Transverse colon (tissue), 4 donors: ENCODE results near the gene TSR3. TPM values are rescaled to one million over a fixed set of nuclear protein-coding genes. Genes with fewer than 3 reads are reported as not detected.

Source experiments
- DNase-seq: peaks from one replicate; pipeline ENCODE4 v3.0.0-alpha.2; 2019
- H3K27ac ChIP-seq, 4 donors: fragments of 200-600 bp; sonication (generic); 2 replicates each; pipeline ENCODE4 v1.5.1; 2016 to 2018; ENCODE audit warnings: inconsistent platforms in 4 of 4
- H3K27me3 ChIP-seq: fragments of 200-600 bp; sonication (generic); 2 replicates; pipeline ENCODE4 v1.5.1; 2017; ENCODE audit warnings: inconsistent platforms
- H3K36me3 ChIP-seq, 4 donors: fragments of 200-600 bp; sonication (generic); 2 replicates each; pipeline ENCODE4 v1.5.1; 2017 to 2019; ENCODE audit warnings: inconsistent platforms in 4 of 4
- H3K4me1 ChIP-seq, 4 donors: fragments of 200-600 bp; sonication (generic); 2 replicates each; pipeline ENCODE4 v1.5.1; 2017 to 2020; ENCODE audit warnings: inconsistent platforms in 4 of 4
- H3K4me3 ChIP-seq, 4 donors: fragments of 200-600 bp; sonication (generic); 1 replicate in 1 of 4; 2 replicates in 3 of 4; pipeline versions ENCODE4 v1.5.1 to v1.6.1; 2017 to 2019; ENCODE audit warnings: inconsistent platforms in 4 of 4
- H3K9me3 ChIP-seq, 2 donors: fragments of 200-600 bp; sonication (generic); 2 replicates each; pipeline ENCODE4 v1.5.1; 2017 to 2019; ENCODE audit warnings: inconsistent platforms in 2 of 2
- CTCF ChIP-seq, 5 experiments: fragments of 200-600 bp in 3 of 5; fragments of 450-650 bp in 2 of 5; sonication (generic) in 3 of 5; IDR thresholded peaks; 1 replicate in 2 of 5; 2 replicates in 3 of 5; pipeline ENCODE4 v1.5.1; 2016 to 2017; ENCODE audit warnings: antibody characterized with exemption in 5 of 5, inconsistent platforms in 3 of 5, mild to moderate bottlenecking in 2 of 5, moderate library complexity in 1 of 5
- EP300 ChIP-seq: sonication (generic); formaldehyde crosslinking; IDR thresholded peaks from one replicate; pipeline ENCODE4 v1.6.1; 2017; ENCODE audit warnings: antibody characterized with exemption, low read depth
- POLR2A ChIP-seq: fragments of 450-650 bp; IDR thresholded peaks from one replicate; pipeline ENCODE4 v1.6.1; 2016; ENCODE audit warnings: antibody characterized with exemption, mild to moderate bottlenecking, moderate library complexity
- POLR2AphosphoS5 ChIP-seq, 3 donors: sonication (generic); formaldehyde crosslinking; IDR thresholded peaks; one replicate each; pipeline ENCODE4 v1.6.1; 2016; ENCODE audit warnings: antibody characterized with exemption in 3 of 3
- WGBS, 2 donors: methylation state at CpG; one replicate each; pipeline ENCODE4 v1.1.5; 2018; ENCODE audit warnings: low coverage in 1 of 2; 5-methylcytosine and 5-hydroxymethylcytosine counted together
- in situ Hi-C, 4 donors: fragments of 200-750 bp; cut with MboI; loops; one replicate each; pipeline versions ENCODE4 v1.15.0 to v1.15.1; 2017; ENCODE audit warnings: low sequenced_read_pairs in 3 of 4, low pct_ligation_motif_present in 1 of 4, low pct_unique_long_range_greater_than_20kb in 1 of 4
- intact Hi-C: fragments of 100-400 bp; cut with DNase I; formaldehyde crosslinking; loops from one replicate; pipeline ENCODE4 v1.15.1; 2023; ENCODE audit warnings: low total_unique reads
- total RNA-seq, 4 donors: library from RNA; depleted of rRNA; stranded (reverse); fragments of >200 nt; gene quantifications; one replicate each; pipeline ENCODE4 v1.1.0, GENCODE V29; 2016

The TSR3 gene
- total RNA-seq, 4 donors from 2014 or later = 56.4 to 135 (median 75.3) TPM

- DNase-seq = no peak
- in situ Hi-C loops (no loop called here), intact Hi-C loops (no loop called here)
- Histone ChIP-seq H3K27me3 (no peaks in the 10 kb centered on the region), H3K36me3 (peaks cover 0 to 19% (median 6%) of the 10 kb centered on the region in 4 donors), H3K27ac (no peak overlapping the region), H3K4me3 (no peak overlapping the region), H3K9me3 (no peaks in the 10 kb centered on the region), H3K4me1 (peaks cover 0 to under 1% (median under 1%) of the 10 kb centered on the region in 4 donors)
- TF ChIP-seq CTCF (IDR thresholded peaks at IDR 0.05) (no peak), POLR2A (no peak), EP300 (no peak), POLR2AphosphoS5 (IDR thresholded peaks at IDR 0.05) (no peak)
- WGBS, 2 donors = 98% methylated on average over 39 of the region's 39 CpGs; no CpG with 5 or more reads in 1 of the 2 donors
Measured at GRCh38 chr16:1385232-1385631, 33.6 kb upstream of the TSR3 start.

- WGBS, 2 donors = 93% methylated on average over 3 of the region's 18 CpGs; no CpG with 5 or more reads in 1 of the 2 donors
- H3K27me3 ChIP-seq = no peaks in the 10 kb centered on the region
- H3K4me1 ChIP-seq = peaks cover 8 to 16% (median 11%) of the 10 kb centered on the region in 4 donors
- H3K9me3 ChIP-seq = no peaks in the 10 kb centered on the region
- peaks cover 0 to 14% (median 2%) of the 10 kb centered on the region in 4 donors for H3K36me3 ChIP-seq
- no peak for DNase-seq
- no peak overlapping the region for H3K4me3 ChIP-seq
- no peak overlapping the region for H3K27ac ChIP-seq
- in situ Hi-C loops (no loop called here), intact Hi-C loops (no loop called here)
- TF ChIP-seq POLR2AphosphoS5 (IDR thresholded peaks at IDR 0.05) (no peak), CTCF (IDR thresholded peaks at IDR 0.05) (no peak), EP300 (no peak), POLR2A (no peak)
Measured at GRCh38 chr16:1383556-1383955, 31.9 kb upstream of the TSR3 start.

- Histone ChIP-seq H3K27me3 (no peaks in the 10 kb centered on the region), H3K27ac (no peak overlapping the region), H3K9me3 (no peaks in the 10 kb centered on the region), H3K4me3 (no peak overlapping the region), H3K4me1 (peaks cover 10 to 19% (median 15%) of the 10 kb centered on the region in 4 donors), H3K36me3 (peaks cover 0 to 14% (median 2%) of the 10 kb centered on the region in 4 donors)
- intact Hi-C loops (no loop called here), in situ Hi-C loops (no loop called here)
- no peak for DNase-seq
- WGBS, 2 donors = 83% methylated on average over 9 of the region's 9 CpGs; no CpG with 5 or more reads in 1 of the 2 donors
- TF ChIP-seq CTCF (IDR thresholded peaks at IDR 0.05) (no peak), POLR2AphosphoS5 (IDR thresholded peaks at IDR 0.05) (no peak), EP300 (no peak), POLR2A (no peak)
Measured at GRCh38 chr16:1381612-1382406, 30.1 kb upstream of the TSR3 start.

GRCh38 chr16:1380195-1380594 lies 28.5 kb upstream of the TSR3 start:
- no peak for TF ChIP-seq CTCF (IDR thresholded peaks at IDR 0.05)
- no peak for TF ChIP-seq POLR2AphosphoS5 (IDR thresholded peaks at IDR 0.05)
- TF ChIP-seq EP300 = no peak
- TF ChIP-seq POLR2A = no peak
- in situ Hi-C loops (no loop called here), intact Hi-C loops (no loop called here)
- H3K4me3 ChIP-seq = peak overlapping the region in 2 of 4 donors; percentile 52 to 60
- peaks cover 0 to 14% (median 2%) of the 10 kb centered on the region in 4 donors for H3K36me3 ChIP-seq
- no peak for DNase-seq
- peaks cover 10 to 19% (median 15%) of the 10 kb centered on the region in 4 donors for H3K4me1 ChIP-seq
- H3K27ac ChIP-seq = peak overlapping the region in 1 of 4 donors; percentile 25
- WGBS, 2 donors = 81 to 95% methylated on average over 3 to 10 of the region's 10 CpGs
- H3K9me3 ChIP-seq = no peaks in the 10 kb centered on the region
- no peaks in the 10 kb centered on the region for H3K27me3 ChIP-seq
